GM12892 (cell line): ENCODE results near the gene ZNF280A.

Source experiments
- POLR2A ChIP-seq: IDR thresholded peaks from 2 replicates; pipeline ENCODE4 v1.6.1; 2011; ENCODE audit warnings: low read depth, low read length, control low read depth
- POLR2AphosphoS5 ChIP-seq: IDR thresholded peaks from 2 replicates; pipeline ENCODE4 v1.6.1; 2011; ENCODE audit warnings: low read depth, low read length, control low read depth
- TAF1 ChIP-seq: IDR thresholded peaks from 2 replicates; pipeline ENCODE4 v1.6.1; 2011; ENCODE audit warnings: low read depth, mild to moderate bottlenecking, control low read depth, low read length, borderline replicate concordance

- TF ChIP-seq TAF1 (no peak), POLR2A (no peak), POLR2AphosphoS5 (no peak)
These were observed 33.8 kb downstream of the ZNF280A start for GRCh38 chr22:22486132-22486899.
